Ascending aorta (tissue), 2 donors: ENCODE data around the gene ARHGEF12. TPM values are rescaled to one million over a fixed set of nuclear protein-coding genes. Genes with fewer than 3 reads are reported as not detected.

Experiments used
- DNase-seq, 2 donors: peaks; one replicate each; pipeline ENCODE4 v3.0.0-alpha.2; 2019; ENCODE audit warnings: low spot score in 2 of 2
- H3K27ac ChIP-seq, 2 donors: fragments of 200-600 bp; sonication (generic); one replicate each; pipeline ENCODE4 v1.5.1; 2016 to 2017; ENCODE audit warnings: mild to moderate bottlenecking in 1 of 2
- H3K27me3 ChIP-seq: fragments of 200-600 bp; sonication (generic); one replicate; pipeline ENCODE4 v1.5.1; 2017
- H3K36me3 ChIP-seq, 2 donors: fragments of 200-600 bp; sonication (generic); one replicate each; pipeline ENCODE4 v1.5.1; 2016
- H3K4me1 ChIP-seq, 2 donors: fragments of 200-600 bp; sonication (generic); one replicate each; pipeline ENCODE4 v1.5.1; 2016 to 2017; ENCODE audit warnings: mild to moderate bottlenecking in 1 of 2
- H3K4me3 ChIP-seq, 2 donors: fragments of 200-600 bp; sonication (generic); one replicate each; pipeline ENCODE4 v1.5.1; 2016 to 2017; ENCODE audit warnings: mild to moderate bottlenecking in 1 of 2
- H3K9me3 ChIP-seq, 2 donors: fragments of 200-600 bp; sonication (generic); one replicate each; pipeline ENCODE4 v1.5.1; 2016
- intact Hi-C: fragments of 100-400 bp; cut with DNase I; formaldehyde crosslinking; loops from one replicate; pipeline ENCODE4 v1.15.1; 2023
- total RNA-seq: library from RNA; depleted of rRNA; stranded (reverse); fragments of >200 nt; gene quantifications from one replicate; pipeline ENCODE4 v1.1.0, GENCODE V29; 2016
- TF ChIP-seq, protein P1 (sequence below), 3 experiments: fragments of 200-600 bp in 2 of 3; fragments of 450-650 bp in 1 of 3; sonication (generic) in 2 of 3; IDR thresholded peaks; one replicate each; pipeline ENCODE4 v1.5.1; 2016 to 2019; ENCODE audit warnings: antibody characterized with exemption in 3 of 3, mild to moderate bottlenecking in 1 of 3, moderate library complexity in 1 of 3

ARHGEF12 gene
- total RNA-seq, 1 donor from 2014 or later = 65.9 TPM

DNA sequence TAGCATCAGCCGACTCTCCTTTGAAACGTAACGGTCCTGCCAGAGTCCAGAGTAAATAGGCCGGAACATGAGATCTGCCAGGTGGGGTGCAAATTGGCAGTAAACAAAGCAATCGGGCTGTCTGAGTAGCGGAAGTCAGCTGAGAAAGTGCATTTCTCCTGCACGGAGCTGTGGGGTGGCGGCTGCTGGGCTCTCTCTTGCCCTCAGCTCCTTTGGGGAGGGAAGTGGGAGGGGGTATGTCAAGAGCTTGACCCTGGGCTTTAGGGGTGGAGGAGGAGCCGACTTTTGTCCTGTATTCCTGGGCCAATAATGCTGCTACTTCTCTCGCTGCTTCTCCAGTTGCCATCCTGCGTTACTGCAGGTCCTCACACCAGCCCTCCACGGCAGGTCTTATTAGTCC lies 187.0 kb downstream of the ARHGEF12 start:
- no peaks in the 10 kb centered on the region for H3K9me3 ChIP-seq
- intact Hi-C loops = no loop called here
- H3K4me1 ChIP-seq = no peaks in the 10 kb centered on the region
- no peaks in the 10 kb centered on the region for H3K27me3 ChIP-seq
- no peak for DNase-seq
- H3K27ac ChIP-seq = no peak overlapping the region
- H3K4me3 ChIP-seq = no peak overlapping the region
- H3K36me3 ChIP-seq = no peaks in the 10 kb centered on the region
- TF ChIP-seq, protein P1, sequence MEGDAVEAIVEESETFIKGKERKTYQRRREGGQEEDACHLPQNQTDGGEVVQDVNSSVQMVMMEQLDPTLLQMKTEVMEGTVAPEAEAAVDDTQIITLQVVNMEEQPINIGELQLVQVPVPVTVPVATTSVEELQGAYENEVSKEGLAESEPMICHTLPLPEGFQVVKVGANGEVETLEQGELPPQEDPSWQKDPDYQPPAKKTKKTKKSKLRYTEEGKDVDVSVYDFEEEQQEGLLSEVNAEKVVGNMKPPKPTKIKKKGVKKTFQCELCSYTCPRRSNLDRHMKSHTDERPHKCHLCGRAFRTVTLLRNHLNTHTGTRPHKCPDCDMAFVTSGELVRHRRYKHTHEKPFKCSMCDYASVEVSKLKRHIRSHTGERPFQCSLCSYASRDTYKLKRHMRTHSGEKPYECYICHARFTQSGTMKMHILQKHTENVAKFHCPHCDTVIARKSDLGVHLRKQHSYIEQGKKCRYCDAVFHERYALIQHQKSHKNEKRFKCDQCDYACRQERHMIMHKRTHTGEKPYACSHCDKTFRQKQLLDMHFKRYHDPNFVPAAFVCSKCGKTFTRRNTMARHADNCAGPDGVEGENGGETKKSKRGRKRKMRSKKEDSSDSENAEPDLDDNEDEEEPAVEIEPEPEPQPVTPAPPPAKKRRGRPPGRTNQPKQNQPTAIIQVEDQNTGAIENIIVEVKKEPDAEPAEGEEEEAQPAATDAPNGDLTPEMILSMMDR (IDR thresholded peaks at IDR 0.05) = no peak

DNA sequence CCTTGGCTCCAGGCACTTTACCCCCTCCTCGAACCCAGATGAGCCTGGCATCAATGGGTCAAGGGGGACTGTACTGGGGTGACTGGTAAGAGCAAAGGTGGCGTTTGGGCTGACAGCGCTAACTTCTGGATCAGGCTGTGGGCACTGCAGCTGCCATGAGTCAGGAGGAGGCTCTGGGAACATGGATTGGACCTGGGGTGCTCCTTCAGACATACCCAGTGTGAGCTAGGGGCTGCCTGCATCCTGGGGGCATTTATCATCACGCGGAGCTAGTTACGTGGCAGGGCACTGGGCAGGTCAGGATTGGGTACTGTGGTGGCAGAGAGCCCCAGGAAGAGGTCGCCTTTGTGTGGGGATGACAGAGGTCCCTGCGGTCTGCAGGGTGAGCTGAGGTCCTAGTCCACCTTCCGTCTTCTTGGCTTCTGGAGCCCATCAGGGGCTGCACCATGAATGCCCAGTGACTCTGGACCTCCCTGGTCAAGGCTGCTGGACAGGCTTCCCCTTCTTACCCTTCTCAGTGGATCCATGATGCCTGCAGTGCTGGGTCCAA lies 188.4 kb downstream of the ARHGEF12 start:
- no peak overlapping the region for H3K27ac ChIP-seq
- no peak overlapping the region for H3K4me3 ChIP-seq
- no peaks in the 10 kb centered on the region for H3K4me1 ChIP-seq
- no peaks in the 10 kb centered on the region for H3K36me3 ChIP-seq
- H3K27me3 ChIP-seq = no peaks in the 10 kb centered on the region
- H3K9me3 ChIP-seq = no peaks in the 10 kb centered on the region
- DNase-seq = no peak
- intact Hi-C loops = no loop called here
- TF ChIP-seq, protein P1 (IDR thresholded peaks at IDR 0.05) = no peak

DNA sequence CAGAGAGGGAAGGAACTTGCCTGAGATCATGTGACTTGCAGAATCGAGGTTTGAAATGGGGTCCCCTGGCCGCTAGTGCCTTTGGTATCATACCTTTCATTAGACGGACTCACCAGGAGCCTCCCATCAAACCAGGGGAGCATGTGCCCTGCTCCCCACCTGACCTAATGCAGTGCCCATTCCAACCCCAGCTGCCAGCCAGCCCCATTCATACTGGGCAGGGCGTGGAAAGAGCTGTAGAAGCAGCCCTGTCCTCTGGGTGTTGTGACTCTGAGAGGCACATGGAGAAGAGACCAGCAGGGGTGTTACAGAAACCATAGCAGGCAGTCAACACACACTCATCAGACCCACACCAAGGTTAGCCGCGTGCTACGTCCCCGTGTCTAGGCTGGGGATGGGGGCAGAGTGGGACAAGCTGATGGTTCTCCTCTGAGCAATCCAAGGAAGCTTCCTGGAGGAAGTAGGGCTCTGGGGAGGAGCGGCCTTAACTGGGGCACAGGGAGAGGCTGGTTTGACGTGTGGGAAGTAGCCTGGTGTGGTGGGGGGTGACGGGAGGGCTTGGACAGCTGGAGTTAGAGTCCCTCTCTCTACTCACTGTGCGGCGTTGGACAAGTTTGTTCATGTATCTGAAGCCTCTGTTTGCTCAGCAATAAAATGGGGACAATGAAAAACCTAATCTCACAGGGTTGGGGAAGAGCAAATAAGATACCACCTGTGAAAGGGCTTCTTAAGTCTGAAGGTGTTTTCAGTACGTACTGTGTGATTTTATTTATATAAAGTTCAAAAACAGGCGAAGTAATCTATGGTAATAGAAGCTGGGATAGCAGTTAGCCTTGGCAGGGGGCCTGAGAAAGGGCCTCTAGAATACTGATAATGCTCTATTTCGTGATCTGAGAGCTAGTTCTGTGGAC lies 189.3 kb downstream of the ARHGEF12 start:
- TF ChIP-seq, protein P1 (IDR thresholded peaks at IDR 0.05) = no peak
- H3K36me3 ChIP-seq = no peaks in the 10 kb centered on the region
- no peaks in the 10 kb centered on the region for H3K4me1 ChIP-seq
- H3K4me3 ChIP-seq = no peak overlapping the region
- no peak overlapping the region for H3K27ac ChIP-seq
- no peaks in the 10 kb centered on the region for H3K27me3 ChIP-seq
- DNase-seq = no peak
- H3K9me3 ChIP-seq = no peaks in the 10 kb centered on the region
- intact Hi-C loops = no loop called here

DNA sequence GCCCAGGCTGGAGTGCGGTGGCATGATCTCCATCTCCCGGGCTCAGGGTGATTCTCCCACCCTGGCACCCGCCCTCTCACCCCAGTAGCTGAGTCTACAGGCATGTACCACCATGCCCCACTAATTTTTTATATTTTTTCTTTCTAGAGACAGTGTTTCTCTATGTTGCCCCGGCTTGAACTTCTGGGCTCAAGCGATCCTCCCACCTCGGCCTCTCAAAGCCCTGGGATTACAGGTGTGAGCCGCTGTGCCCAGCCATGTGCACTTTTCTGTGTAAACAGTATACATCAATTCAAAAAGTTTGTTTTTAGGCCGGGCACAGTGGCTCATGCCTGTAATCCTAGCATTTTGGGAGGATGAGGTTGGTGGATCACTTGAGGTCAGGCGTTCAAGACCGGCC lies 190.0 kb downstream of the ARHGEF12 start:
- no peak for DNase-seq
- Histone ChIP-seq H3K4me3 (no peak overlapping the region), H3K9me3 (no peaks in the 10 kb centered on the region), H3K27ac (no peak overlapping the region), H3K36me3 (no peaks in the 10 kb centered on the region), H3K27me3 (no peaks in the 10 kb centered on the region), H3K4me1 (no peaks in the 10 kb centered on the region)
- intact Hi-C loops = no loop called here
- TF ChIP-seq, protein P1 (IDR thresholded peaks at IDR 0.05) = no peak

DNA sequence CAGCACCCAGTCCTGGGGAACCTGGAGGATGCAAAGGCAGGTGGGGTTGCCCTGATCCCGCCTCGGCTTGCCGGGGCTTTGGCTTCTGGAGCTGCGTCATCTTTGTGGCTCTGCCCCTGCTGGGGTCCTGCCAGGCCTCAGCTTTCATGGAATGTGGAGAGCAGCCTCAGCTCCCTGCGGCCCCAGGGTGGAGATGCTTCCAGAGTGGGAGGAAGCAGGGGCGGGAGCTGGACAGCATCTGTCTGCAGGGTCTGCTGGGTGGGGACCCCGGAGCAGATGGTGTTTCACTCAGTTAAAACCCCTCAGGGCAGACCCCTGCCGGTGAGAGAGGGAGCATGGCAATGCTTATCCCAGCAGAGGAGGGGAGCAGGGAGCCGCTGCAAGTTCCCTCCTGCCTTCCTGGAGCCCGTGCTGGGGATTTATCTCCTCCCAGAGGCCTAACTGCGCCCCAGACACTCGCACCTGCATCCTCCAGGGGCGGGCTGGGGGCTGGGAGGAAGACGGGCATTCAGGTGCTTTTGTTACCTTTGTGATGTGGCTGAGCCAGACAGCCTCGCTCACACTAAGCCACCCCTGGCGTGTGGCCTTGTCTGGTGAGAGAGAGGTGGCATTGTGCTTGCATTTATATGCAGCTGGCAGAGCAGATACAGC lies 191.0 kb downstream of the ARHGEF12 start:
- Histone ChIP-seq H3K4me1 (no peaks in the 10 kb centered on the region), H3K4me3 (no peak overlapping the region), H3K9me3 (no peaks in the 10 kb centered on the region), H3K36me3 (no peaks in the 10 kb centered on the region), H3K27me3 (no peaks in the 10 kb centered on the region), H3K27ac (no peak overlapping the region)
- intact Hi-C loops = no loop called here
- TF ChIP-seq, protein P1 (IDR thresholded peaks at IDR 0.05) = no peak
- DNase-seq = no peak
